Mesothelial cell of epicardium (in vitro differentiated cells): ENCODE measurements around the gene SMIM20. TPM values are rescaled to one million over a fixed set of nuclear protein-coding genes. Genes with fewer than 3 reads are reported as not detected.

Source experiments
- DNase-seq, 2 experiments: peaks; one replicate each; pipeline ENCODE4 v3.0.0; 2021; ENCODE audit warnings: low spot score in 2 of 2; ENCODE audit not compliant: unreplicated experiment in 2 of 2
- H3K27ac Mint-ChIP-seq: 2 replicates; pipeline ENCODE4 v1.8.0; 2021; ENCODE audit warnings: mixed read lengths
- H3K27me3 Mint-ChIP-seq: 2 replicates; pipeline ENCODE4 v1.8.0; 2021; ENCODE audit warnings: low read depth, mixed read lengths
- H3K36me3 Mint-ChIP-seq: 2 replicates; pipeline ENCODE4 v1.8.0; 2021; ENCODE audit warnings: mixed read lengths
- H3K4me1 Mint-ChIP-seq: 2 replicates; pipeline ENCODE4 v1.8.0; 2021; ENCODE audit warnings: mixed read lengths
- H3K4me3 Mint-ChIP-seq: 2 replicates; pipeline ENCODE4 v1.8.0; 2021; ENCODE audit warnings: mild to moderate bottlenecking, moderate library complexity, mixed read lengths
- H3K9me3 Mint-ChIP-seq: 2 replicates; pipeline ENCODE4 v1.8.0; 2021; ENCODE audit warnings: mixed read lengths
- CTCF ChIP-seq: fragments of 200-600 bp; sonication (generic); IDR thresholded peaks from one replicate; pipeline ENCODE4 v1.5.0; 2021; ENCODE audit warnings: antibody characterized with exemption; ENCODE audit not compliant: unreplicated experiment
- total RNA-seq: library from RNA; stranded (reverse); gene quantifications from 3 replicates; pipeline ENCODE4 v1.2.1, GENCODE V29; 2021

Gene SMIM20
- total RNA-seq, 1 donor from 2014 or later, result 30.0 TPM

GRCh38 chr4:25954293-25954904 is 40.4 kb downstream of the SMIM20 start:
- H3K36me3 Mint-ChIP-seq, result no peaks in the 10 kb centered on the region
- no peak for DNase-seq
- peaks cover 3% of the 10 kb centered on the region for H3K9me3 Mint-ChIP-seq
- H3K27me3 Mint-ChIP-seq, result no peaks in the 10 kb centered on the region
- H3K4me1 Mint-ChIP-seq, result peaks cover 20% of the 10 kb centered on the region
- H3K27ac Mint-ChIP-seq, result no peak overlapping the region
- no peak overlapping the region for H3K4me3 Mint-ChIP-seq
- TF ChIP-seq CTCF, result no peak

- Mint-ChIP-seq H3K27ac (no peak overlapping the region), H3K36me3 (no peaks in the 10 kb centered on the region), H3K9me3 (peaks cover 3% of the 10 kb centered on the region), H3K27me3 (no peaks in the 10 kb centered on the region), H3K4me3 (no peak overlapping the region), H3K4me1 (peaks cover 14% of the 10 kb centered on the region)
- TF ChIP-seq CTCF, result no peak
- no peak for DNase-seq
These were observed 41.7 kb downstream of the SMIM20 start for GRCh38 chr4:25955705-25956104.

GRCh38 chr4:25956260-25956659 is 42.2 kb downstream of the SMIM20 start:
- Mint-ChIP-seq H3K4me3 (no peak overlapping the region), H3K36me3 (no peaks in the 10 kb centered on the region), H3K27me3 (no peaks in the 10 kb centered on the region), H3K27ac (no peak overlapping the region), H3K9me3 (peaks cover 3% of the 10 kb centered on the region), H3K4me1 (peaks cover 8% of the 10 kb centered on the region)
- TF ChIP-seq CTCF, result no peak
- DNase-seq, result no peak

GRCh38 chr4:25958110-25958509 is 44.1 kb downstream of the SMIM20 start:
- H3K27ac Mint-ChIP-seq, result no peak overlapping the region
- no peaks in the 10 kb centered on the region for H3K36me3 Mint-ChIP-seq
- H3K27me3 Mint-ChIP-seq, result no peaks in the 10 kb centered on the region
- peaks cover 5% of the 10 kb centered on the region for H3K4me1 Mint-ChIP-seq
- peaks cover 6% of the 10 kb centered on the region for H3K9me3 Mint-ChIP-seq
- DNase-seq, result no peak
- H3K4me3 Mint-ChIP-seq, result no peak overlapping the region
- TF ChIP-seq CTCF, result no peak

- Mint-ChIP-seq H3K27ac (no peak overlapping the region), H3K4me3 (no peak overlapping the region), H3K9me3 (peaks cover 3% of the 10 kb centered on the region), H3K36me3 (no peaks in the 10 kb centered on the region), H3K4me1 (peaks cover 5% of the 10 kb centered on the region), H3K27me3 (no peaks in the 10 kb centered on the region)
- TF ChIP-seq CTCF, result no peak
- DNase-seq, result no peak
These were observed 48.4 kb downstream of the SMIM20 start for GRCh38 chr4:25962393-25962792.

- H3K36me3 Mint-ChIP-seq, result no peaks in the 10 kb centered on the region
- TF ChIP-seq CTCF, result no peak
- H3K4me3 Mint-ChIP-seq, result no peak overlapping the region
- no peak for DNase-seq
- H3K27ac Mint-ChIP-seq, result no peak overlapping the region
- peaks cover 3% of the 10 kb centered on the region for H3K9me3 Mint-ChIP-seq
- H3K27me3 Mint-ChIP-seq, result no peaks in the 10 kb centered on the region
- peaks cover 14% of the 10 kb centered on the region for H3K4me1 Mint-ChIP-seq
These were observed 51.6 kb downstream of the SMIM20 start for GRCh38 chr4:25965629-25966028.
